Glutamatergic neuron (in vitro differentiated cells): ENCODE results near the gene RALGPS1. TPM values are rescaled to one million over a fixed set of nuclear protein-coding genes. Genes with fewer than 3 reads are reported as not detected.

Experiments
- DNase-seq: peaks from one replicate; pipeline ENCODE4 v3.0.0; 2022
- H3K27ac Mint-ChIP-seq: one replicate; pipeline ENCODE4 v1.8.0; 2020; ENCODE audit warnings: mild to moderate bottlenecking, mixed read lengths, inconsistent platforms; ENCODE audit not compliant: unreplicated experiment
- H3K27me3 Mint-ChIP-seq: one replicate; pipeline ENCODE4 v1.8.0; 2020; ENCODE audit warnings: mild to moderate bottlenecking, moderate library complexity, mixed read lengths, inconsistent platforms; ENCODE audit not compliant: unreplicated experiment
- H3K36me3 Mint-ChIP-seq: one replicate; pipeline ENCODE4 v1.8.0; 2020; ENCODE audit warnings: mild to moderate bottlenecking, mixed read lengths, inconsistent platforms; ENCODE audit not compliant: unreplicated experiment
- H3K4me1 Mint-ChIP-seq: one replicate; pipeline ENCODE4 v1.8.0; 2020; ENCODE audit warnings: mild to moderate bottlenecking, low read depth, mixed read lengths, inconsistent platforms; ENCODE audit not compliant: unreplicated experiment
- H3K4me3 Mint-ChIP-seq: one replicate; pipeline ENCODE4 v1.8.0; 2020; ENCODE audit warnings: mild to moderate bottlenecking, mixed read lengths, inconsistent platforms; ENCODE audit not compliant: unreplicated experiment
- H3K9me3 Mint-ChIP-seq: one replicate; pipeline ENCODE4 v1.8.0; 2020; ENCODE audit warnings: mild to moderate bottlenecking, moderate library complexity, mixed read lengths, inconsistent platforms; ENCODE audit not compliant: unreplicated experiment
- total RNA-seq: library from RNA; stranded (reverse); fragmentation: NEBNext Ultra II Directional; extraction: Animal tissue kit (Norgen Biotek cat#: 25700); gene quantifications from one replicate; pipeline ENCODE4 v1.2.1, GENCODE V29; 2021; ENCODE audit not compliant: unreplicated experiment
- TF ChIP-seq, protein P1 (sequence below): fragments of 200-600 bp; sonication (generic); IDR thresholded peaks from one replicate; pipeline ENCODE4 v1.5.0; 2021; ENCODE audit not compliant: partially characterized antibody, unreplicated experiment

The RALGPS1 gene
- total RNA-seq, 1 donor from 2014 or later = 23.8 TPM

DNA sequence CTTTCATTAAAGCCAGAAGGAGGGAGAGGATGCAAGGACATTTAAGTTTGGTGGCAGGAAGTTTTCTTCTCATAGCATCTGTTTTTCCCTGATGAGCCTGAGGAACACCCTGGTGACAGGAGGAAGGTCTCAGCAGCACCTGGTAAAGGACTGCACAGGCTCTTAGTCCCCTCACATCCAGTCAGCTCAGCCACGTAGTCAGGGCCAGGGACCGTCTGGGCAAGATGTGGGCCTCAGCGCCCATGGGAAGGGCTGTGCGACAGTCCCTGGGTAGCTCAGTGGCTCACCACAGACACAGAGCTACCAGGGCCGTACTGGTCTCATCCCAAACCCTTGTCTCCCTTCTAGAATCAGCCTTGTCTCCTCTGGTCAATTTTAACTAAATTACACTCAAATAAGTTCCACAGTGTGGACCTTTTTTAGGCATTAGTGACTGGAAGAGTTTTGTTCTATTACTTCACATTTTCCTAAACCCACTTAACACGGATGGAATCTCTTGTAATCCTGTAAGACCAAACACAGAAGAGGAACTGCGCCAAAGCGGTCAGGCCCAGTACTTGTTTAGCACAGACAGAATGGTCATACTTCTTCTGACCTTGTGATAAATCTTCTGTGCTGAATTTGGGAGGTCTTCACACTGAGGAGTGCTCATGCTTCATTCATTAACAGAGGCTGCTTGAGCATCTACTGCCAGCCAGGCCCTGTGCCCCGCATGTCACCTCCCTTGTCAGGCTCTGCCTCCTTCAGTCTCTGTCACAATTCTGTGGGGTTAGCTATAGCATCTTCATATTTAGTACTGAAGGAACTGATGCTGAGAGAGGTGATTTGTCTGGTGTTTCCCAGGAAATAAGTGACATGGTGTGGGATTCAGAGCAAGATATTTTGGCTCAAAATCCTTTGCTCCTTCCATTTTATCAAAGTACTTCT, 116.5 kb downstream of the RALGPS1 start:
- Mint-ChIP-seq H3K4me1 (peaks cover 5% of the 10 kb centered on the region), H3K36me3 (no peaks in the 10 kb centered on the region), H3K9me3 (peaks cover 3% of the 10 kb centered on the region), H3K4me3 (no peak overlapping the region), H3K27ac (no peak overlapping the region), H3K27me3 (no peaks in the 10 kb centered on the region)
- TF ChIP-seq, protein P1, sequence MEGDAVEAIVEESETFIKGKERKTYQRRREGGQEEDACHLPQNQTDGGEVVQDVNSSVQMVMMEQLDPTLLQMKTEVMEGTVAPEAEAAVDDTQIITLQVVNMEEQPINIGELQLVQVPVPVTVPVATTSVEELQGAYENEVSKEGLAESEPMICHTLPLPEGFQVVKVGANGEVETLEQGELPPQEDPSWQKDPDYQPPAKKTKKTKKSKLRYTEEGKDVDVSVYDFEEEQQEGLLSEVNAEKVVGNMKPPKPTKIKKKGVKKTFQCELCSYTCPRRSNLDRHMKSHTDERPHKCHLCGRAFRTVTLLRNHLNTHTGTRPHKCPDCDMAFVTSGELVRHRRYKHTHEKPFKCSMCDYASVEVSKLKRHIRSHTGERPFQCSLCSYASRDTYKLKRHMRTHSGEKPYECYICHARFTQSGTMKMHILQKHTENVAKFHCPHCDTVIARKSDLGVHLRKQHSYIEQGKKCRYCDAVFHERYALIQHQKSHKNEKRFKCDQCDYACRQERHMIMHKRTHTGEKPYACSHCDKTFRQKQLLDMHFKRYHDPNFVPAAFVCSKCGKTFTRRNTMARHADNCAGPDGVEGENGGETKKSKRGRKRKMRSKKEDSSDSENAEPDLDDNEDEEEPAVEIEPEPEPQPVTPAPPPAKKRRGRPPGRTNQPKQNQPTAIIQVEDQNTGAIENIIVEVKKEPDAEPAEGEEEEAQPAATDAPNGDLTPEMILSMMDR = no peak
- DNase-seq = no peak

DNA sequence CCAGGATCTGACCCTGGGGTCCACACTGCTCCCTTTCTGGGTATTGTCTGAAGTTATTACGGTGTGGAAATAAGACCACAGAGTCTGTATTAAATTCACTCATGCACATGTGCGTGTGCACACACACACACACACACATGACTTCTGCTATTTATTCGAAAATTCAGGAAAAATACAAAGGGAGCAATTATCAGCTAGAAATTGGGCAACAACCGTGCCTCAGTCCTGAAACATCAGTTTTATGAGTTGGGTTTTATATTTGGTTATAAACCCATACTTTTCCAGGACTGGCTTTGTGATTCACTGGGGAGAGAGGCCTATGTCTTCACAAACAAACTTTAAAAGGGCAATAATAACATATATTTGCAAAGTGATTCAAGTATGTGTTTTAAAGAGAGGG, 117.7 kb downstream of the RALGPS1 start:
- H3K27ac Mint-ChIP-seq = no peak overlapping the region
- peaks cover 1% of the 10 kb centered on the region for H3K9me3 Mint-ChIP-seq
- peaks cover under 1% of the 10 kb centered on the region for H3K4me1 Mint-ChIP-seq
- H3K27me3 Mint-ChIP-seq = no peaks in the 10 kb centered on the region
- DNase-seq = no peak
- TF ChIP-seq, protein P1 = no peak
- H3K36me3 Mint-ChIP-seq = no peaks in the 10 kb centered on the region
- H3K4me3 Mint-ChIP-seq = no peak overlapping the region

DNA sequence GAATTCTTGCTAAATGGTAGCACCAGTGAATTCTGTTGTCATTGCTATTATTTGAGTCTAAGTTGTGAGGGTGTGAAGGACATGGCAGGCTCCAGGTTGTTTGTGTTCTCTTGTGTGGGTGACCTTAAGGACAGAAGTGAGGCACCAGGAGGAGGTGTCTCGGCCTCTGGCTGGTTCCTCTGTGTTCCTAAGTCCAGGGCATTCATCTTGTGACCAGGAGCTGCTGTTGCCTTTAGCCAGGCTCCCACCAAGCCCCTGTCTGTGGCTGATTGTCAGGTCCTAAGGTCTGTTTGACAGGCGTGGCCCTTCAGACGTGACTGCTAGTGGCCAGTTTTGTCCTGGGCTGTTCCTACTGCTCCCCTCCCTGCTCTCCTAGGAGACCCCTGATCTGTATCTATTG, 118.5 kb downstream of the RALGPS1 start:
- H3K9me3 Mint-ChIP-seq = peaks cover 1% of the 10 kb centered on the region

DNA sequence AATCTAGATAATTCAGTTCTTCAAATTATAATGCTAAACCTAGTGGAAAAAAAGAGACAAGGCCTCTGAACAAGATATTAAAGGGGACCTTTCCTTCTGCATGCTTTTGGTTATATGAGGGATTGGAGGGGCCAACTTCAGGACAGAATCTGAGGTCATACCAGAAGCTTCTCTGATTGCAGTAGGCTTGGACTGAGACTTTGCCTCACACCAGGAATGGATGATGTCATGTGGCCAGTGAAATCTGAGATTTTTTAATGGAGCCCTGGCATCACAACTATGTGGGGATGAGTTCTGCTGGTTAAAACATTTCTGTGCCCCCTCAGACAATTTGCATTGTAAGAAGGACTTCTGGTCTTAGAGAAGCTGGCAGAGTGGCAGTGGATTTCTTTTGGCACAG, 119.2 kb downstream of the RALGPS1 start:
- no peaks in the 10 kb centered on the region for H3K36me3 Mint-ChIP-seq

More for the DNA sequence above, 118.5 kb downstream of the RALGPS1 start:
- H3K4me1 Mint-ChIP-seq = no peaks in the 10 kb centered on the region
- no peak overlapping the region for H3K4me3 Mint-ChIP-seq
- H3K27me3 Mint-ChIP-seq = no peaks in the 10 kb centered on the region
- TF ChIP-seq, protein P1 = no peak
- no peak overlapping the region for H3K27ac Mint-ChIP-seq
- H3K36me3 Mint-ChIP-seq = no peaks in the 10 kb centered on the region
- DNase-seq = no peak

More for the DNA sequence above, 119.2 kb downstream of the RALGPS1 start:
- no peak overlapping the region for H3K4me3 Mint-ChIP-seq
- no peak overlapping the region for H3K27ac Mint-ChIP-seq
- no peaks in the 10 kb centered on the region for H3K27me3 Mint-ChIP-seq
- TF ChIP-seq, protein P1 = no peak
- H3K9me3 Mint-ChIP-seq = no peaks in the 10 kb centered on the region
- DNase-seq = no peak
- H3K4me1 Mint-ChIP-seq = no peaks in the 10 kb centered on the region
